D721Med (cell line): Measurements from ENCODE around the gene DBP.

Experiments
- DNase-seq: peaks from one replicate; pipeline ENCODE4 v3.0.0; 2011; ENCODE audit warnings: low spot score; ENCODE audit not compliant: insufficient read length
- FAIRE-seq: peaks from 2 replicates; lab custom pipeline; 2011; peaks lifted over from hg19 to GRCh38; lab: Jason Lieb, UNC
- CTCF ChIP-seq: IDR thresholded peaks from 2 replicates; pipeline ENCODE4 v1.5.1; 2012; ENCODE audit warnings: mild to moderate bottlenecking, control low read depth; ENCODE audit not compliant: insufficient read depth; ENCODE audit errors: missing control alignments

DBP gene

DNA sequence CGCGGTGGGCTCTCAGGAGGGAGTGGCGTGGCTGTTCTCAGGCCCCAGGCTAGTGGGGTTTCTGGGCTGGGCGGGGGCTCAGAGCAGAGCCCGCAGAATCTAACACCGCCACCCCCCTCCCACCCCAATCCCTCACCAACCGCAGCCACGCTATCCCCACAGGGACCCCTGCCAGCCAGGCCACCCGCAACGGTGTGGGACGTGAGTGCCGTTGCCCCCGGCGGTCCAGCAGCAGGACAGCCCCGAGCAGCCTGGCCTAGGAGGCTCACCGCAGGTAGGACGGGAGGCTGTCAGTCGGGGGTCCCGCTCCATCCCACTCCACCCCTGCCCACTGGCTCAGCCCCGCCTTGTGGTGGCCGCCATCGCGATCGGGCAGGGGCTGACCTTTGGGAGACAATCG, 35.8 kb upstream of the DBP start, which contains the start of gene NTN5:
Gene NTN5 (minus strand): TSS at position 24 of the 400 bp plus-strand sequence. CDS start 2,031 bp downstream, outside the sequence.
- FAIRE-seq: no peak
- no peak for DNase-seq

GRCh38 chr19:48671446-48671995, 34.3 kb upstream of the DBP start:
- no peak for FAIRE-seq
- no peak for TF ChIP-seq CTCF
- no peak for DNase-seq

More for the DNA sequence above, 35.8 kb upstream of the DBP start, which contains the start of gene NTN5:
- TF ChIP-seq CTCF: no peak

- no peak for TF ChIP-seq CTCF
- DNase-seq (no peak), FAIRE-seq (no peak)
Observed at GRCh38 chr19:48670699-48671445, 33.7 kb upstream of the DBP start.

- no peak for TF ChIP-seq CTCF
- FAIRE-seq: no peak
Observed at GRCh38 chr19:48669903-48670668, 32.9 kb upstream of the DBP start.

DNA sequence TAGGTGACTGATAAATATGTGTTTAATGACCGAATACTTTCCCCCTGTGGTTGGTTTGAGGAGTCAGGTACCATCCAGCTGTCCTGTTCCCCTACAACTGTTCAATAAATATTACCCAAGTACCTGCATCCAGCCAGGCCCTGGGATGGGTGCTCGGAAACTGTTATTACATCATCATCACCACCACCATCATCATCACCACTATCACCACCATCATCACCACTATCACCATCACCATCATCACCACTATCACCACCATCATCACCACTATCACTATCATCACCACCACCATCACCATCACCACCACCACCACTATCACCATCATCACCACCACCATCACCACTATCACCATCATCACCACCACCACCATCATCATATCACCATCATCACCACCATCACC, 31.6 kb upstream of the DBP start:
- no peak for TF ChIP-seq CTCF
- FAIRE-seq: no peak
- DNase-seq: no peak

More at GRCh38 chr19:48669903-48670668, 32.9 kb upstream of the DBP start:
- no peak for DNase-seq

- FAIRE-seq (no peak), DNase-seq (no peak)
- TF ChIP-seq CTCF: no peak
Observed at GRCh38 chr19:48668332-48668731, 31.2 kb upstream of the DBP start.
